GM12872 (cell line): ENCODE measurements around the gene PNMA3.

Experiments
- TF ChIP-seq, protein P1 (sequence below): IDR thresholded peaks from 3 replicates; pipeline ENCODE4 v1.5.1; 2011; ENCODE audit warnings: low read depth, mild to moderate bottlenecking, low read length, moderate library complexity; ENCODE audit not compliant: insufficient read depth

PNMA3 gene

DNA sequence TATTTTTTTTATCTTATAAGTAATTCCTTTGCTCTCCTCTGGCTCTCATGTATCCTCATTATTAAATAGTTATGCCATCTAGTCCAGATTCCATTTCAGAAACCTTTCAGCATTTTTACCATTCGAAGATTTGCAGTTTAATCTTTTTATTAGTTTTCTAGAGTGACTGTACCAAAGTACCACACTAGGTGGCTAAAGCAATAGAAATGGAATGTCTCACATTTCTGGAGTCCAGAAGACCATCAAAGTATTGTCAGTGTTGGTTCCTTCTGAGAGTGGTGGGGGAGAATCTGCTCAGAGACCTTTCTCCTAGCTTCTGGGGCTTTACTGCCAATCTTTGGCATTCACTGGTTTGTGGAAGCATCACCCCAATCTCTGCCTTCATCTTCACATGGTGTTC lies 3.7 kb upstream of the PNMA3 start:
- TF ChIP-seq, protein P1, sequence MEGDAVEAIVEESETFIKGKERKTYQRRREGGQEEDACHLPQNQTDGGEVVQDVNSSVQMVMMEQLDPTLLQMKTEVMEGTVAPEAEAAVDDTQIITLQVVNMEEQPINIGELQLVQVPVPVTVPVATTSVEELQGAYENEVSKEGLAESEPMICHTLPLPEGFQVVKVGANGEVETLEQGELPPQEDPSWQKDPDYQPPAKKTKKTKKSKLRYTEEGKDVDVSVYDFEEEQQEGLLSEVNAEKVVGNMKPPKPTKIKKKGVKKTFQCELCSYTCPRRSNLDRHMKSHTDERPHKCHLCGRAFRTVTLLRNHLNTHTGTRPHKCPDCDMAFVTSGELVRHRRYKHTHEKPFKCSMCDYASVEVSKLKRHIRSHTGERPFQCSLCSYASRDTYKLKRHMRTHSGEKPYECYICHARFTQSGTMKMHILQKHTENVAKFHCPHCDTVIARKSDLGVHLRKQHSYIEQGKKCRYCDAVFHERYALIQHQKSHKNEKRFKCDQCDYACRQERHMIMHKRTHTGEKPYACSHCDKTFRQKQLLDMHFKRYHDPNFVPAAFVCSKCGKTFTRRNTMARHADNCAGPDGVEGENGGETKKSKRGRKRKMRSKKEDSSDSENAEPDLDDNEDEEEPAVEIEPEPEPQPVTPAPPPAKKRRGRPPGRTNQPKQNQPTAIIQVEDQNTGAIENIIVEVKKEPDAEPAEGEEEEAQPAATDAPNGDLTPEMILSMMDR, result no peak

DNA sequence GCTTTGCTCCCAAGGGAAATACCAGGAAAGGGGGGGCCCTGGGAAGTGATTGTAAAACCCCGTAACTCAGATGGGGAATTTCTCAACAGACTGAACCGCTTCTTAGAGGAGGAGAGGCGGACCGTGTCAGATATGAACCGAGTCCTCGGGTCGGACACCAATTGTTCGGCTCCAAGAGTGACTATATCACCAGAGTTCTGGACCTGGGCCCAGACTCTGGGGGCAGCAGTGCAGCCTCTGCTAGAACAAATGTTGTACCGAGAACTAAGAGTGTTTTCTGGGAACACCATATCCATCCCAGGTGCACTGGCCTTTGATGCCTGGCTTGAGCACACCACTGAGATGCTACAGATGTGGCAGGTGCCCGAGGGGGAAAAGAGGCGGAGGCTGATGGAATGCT lies 1.0 kb downstream of the PNMA3 start:
- TF ChIP-seq, protein P1, result no peak

DNA sequence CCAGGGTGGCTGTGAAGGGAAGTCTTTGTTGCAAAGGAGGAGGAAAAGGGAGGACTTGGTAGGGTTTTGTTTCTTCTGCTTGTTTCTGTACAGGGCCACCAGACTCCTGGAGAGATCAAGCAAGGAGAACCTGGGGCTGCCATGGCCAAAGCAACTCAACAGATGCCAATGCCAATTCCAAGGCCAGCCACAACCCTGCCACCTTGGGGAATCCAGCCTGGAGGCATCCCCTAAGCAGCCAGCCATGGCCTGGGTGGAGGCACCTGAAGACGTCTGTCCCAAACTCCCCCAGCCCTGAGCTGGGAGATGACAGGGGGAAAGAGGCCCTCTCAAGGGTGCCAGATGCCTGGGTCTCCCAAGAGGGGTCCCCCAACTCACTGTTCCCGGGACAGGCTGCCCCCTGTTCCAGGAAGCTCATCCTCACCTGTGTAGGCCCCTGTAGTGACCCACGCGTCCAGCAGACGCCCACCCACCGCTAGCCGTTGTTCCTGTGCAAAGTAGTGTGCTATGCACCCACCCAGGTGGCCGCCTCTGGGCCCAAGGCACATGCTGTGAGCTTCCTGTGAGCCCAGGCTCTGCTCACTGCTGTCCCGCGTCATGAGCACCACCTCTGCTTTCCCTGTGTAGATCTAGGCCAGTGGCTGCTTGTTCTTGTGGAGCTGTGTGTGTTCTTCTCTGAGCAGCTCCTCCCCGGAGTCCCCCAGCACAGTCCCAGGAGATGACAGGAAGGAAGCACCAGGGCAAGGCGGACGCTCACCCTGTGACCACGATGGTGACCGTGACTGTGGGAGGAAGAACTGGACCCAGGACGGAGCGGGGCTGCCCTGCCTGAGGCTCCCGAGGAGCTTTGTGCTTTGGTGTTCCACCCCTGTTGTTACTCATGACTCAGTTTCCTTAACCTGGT lies 3.2 kb downstream of the PNMA3 start:
- TF ChIP-seq, protein P1, result no peak

DNA sequence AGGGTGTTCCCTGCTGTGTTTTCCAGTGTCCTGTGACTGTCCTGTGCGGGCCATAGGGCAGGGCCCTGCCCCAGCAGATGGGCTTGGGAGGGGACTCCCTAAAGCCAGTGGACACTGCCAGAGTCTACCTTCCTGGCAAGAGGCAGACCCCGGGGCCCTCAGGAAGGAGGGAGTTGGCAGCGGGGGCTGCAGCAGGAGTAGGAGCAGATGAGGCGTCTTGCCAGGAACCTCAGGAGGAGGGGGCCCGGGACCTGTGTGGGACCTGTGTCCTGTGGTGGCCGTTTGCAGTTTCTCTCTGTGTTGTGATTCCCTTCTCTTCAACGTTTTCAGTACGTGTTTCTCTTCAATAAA lies 3.8 kb downstream of the PNMA3 start:
- TF ChIP-seq, protein P1, result no peak

DNA sequence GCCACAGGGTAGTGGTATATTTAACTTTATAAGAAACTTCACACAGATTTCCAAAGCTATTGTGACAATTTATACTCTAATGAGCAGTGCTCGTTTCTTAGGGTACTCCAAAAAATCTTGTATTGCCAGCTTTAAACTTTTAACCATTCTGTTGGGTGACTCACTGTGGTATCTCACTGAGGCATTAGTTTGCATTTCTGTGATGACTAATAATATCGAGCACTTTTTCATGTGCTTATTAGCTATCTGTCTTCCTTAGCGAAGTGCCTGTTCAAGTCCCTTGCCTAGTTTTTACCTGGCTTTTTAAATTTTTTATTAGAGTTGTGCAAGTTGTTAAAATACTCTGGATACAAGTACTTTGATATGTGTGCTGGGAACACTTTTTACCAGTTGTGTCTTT lies 5.5 kb downstream of the PNMA3 start:
- TF ChIP-seq, protein P1, result no peak

DNA sequence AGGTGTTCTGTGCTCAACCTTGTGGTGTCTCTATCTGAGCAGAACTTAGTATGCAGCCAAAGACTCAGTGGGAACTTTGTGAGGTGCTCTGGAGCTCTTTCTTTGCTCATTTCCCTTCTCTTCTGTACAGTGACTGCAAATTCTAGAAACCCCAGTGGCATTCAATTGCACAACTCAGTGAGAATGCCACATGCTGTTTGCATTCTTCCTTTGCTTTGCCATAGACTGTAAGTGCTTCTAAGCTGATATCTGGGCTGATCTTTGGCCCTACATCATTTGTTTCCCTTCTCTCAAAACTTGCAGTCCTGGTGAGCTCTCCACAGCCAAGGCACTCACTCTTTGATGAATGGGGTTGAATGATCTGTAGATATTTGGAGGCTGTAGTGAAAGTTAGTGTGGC lies 7.0 kb downstream of the PNMA3 start:
- TF ChIP-seq, protein P1, result no peak

DNA sequence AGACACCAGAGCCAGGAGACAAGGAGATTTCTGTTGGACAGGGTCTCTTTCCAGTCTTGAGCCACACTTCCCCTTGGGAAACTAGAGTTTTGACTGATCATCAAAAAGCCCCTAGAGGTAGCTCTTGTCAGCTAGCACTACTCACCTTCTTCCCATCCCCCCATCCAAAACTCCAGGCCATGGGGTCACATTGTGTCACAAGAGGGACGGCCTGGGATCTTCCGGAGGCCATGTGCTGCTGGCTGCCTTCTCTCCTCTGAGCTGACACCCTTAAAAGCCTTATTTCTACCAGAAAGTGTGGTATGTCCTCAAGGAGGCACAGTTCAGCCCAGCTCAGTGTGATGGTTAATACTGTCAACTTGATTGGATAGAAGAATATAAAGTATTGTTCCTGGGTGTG lies 7.8 kb downstream of the PNMA3 start:
- TF ChIP-seq, protein P1, result no peak
